K562 (cell line): Measurements from ENCODE around the gene C16orf89. TPM values are rescaled to one million over a fixed set of nuclear protein-coding genes. Genes with fewer than 3 reads are reported as not detected.
A peak's percentile ranks its signal among the peaks of the same experiment; 100 is the strongest.

Experiments used
- ATF1 ChIP-seq, 2 experiments: fragments of 450-650 bp in 1 of 2; IDR thresholded peaks; 2 replicates each; pipeline ENCODE4 v1.6.1; 2016; ENCODE audit warnings: missing compliant biosample characterization in 1 of 2, missing genetic modification characterization in 1 of 2
- ATF7 ChIP-seq: fragments of 450-650 bp; IDR thresholded peaks from 2 replicates; pipeline ENCODE4 v1.7.1; 2014; ENCODE audit warnings: mild to moderate bottlenecking, moderate library complexity
- BHLHE40 ChIP-seq: IDR thresholded peaks from 2 replicates; pipeline ENCODE4 v1.6.1; 2011; ENCODE audit warnings: low read length, improper control_type of control experiment
- CBX3 ChIP-seq, 2 experiments: IDR thresholded peaks; 1 replicate in 1 of 2; 2 replicates in 1 of 2; pipeline ENCODE4 v1.6.1; 2012; ENCODE audit warnings: inconsistent platforms in 2 of 2, low read length in 2 of 2, borderline replicate concordance in 1 of 2, control low read depth in 1 of 2
- DEAF1 ChIP-seq: fragments of 450-650 bp; formaldehyde crosslinking; IDR thresholded peaks from 2 replicates; pipeline ENCODE4 v1.4.0; 2020; ENCODE audit warnings: mild to moderate bottlenecking, moderate library complexity
- GABPB1 ChIP-seq: sonication (generic); formaldehyde crosslinking; IDR thresholded peaks from 2 replicates; pipeline ENCODE4 v1.8.0; 2022; ENCODE audit warnings: mild to moderate bottlenecking, missing genetic modification reagents
- GTF2A2 ChIP-seq: IDR thresholded peaks from 2 replicates; pipeline ENCODE4 v1.6.1; 2016; ENCODE audit warnings: mild to moderate bottlenecking, missing genetic modification characterization, missing compliant biosample characterization
- HMGXB4 ChIP-seq: sonication (generic); formaldehyde crosslinking; IDR thresholded peaks from 2 replicates; pipeline ENCODE4 v1.8.1; 2023; ENCODE audit warnings: mild to moderate bottlenecking, missing genetic modification reagents
- JUN ChIP-seq, 2 experiments: sonication (generic) in 1 of 2; formaldehyde crosslinking in 1 of 2; IDR thresholded peaks; 2 replicates each; pipeline versions ENCODE4 v1.6.1 to v1.8.0; 2012 to 2022; ENCODE audit warnings: borderline replicate concordance in 2 of 2, mild to moderate bottlenecking in 2 of 2, improper control_type of control experiment in 1 of 2, low read depth in 1 of 2, low read length in 1 of 2, missing genetic modification reagents in 1 of 2
- MBD2 ChIP-seq: sonication (generic); IDR thresholded peaks from 2 replicates; pipeline ENCODE4 v1.6.1; 2016; ENCODE audit warnings: low read depth, borderline replicate concordance
- MYC ChIP-seq, 2 experiments: fragments of 250-450 bp in 1 of 2; sonication (Bioruptor Pico) in 1 of 2; IDR thresholded peaks; 2 replicates each; pipeline versions ENCODE4 v1.5.1 to v1.6.1; 2012 to 2021; ENCODE audit warnings: low read depth in 2 of 2, borderline replicate concordance in 1 of 2, improper control_type of control experiment in 1 of 2, low read length in 1 of 2, mild to moderate bottlenecking in 1 of 2, moderate library complexity in 1 of 2
- NBN ChIP-seq: fragments of 450-650 bp; IDR thresholded peaks from 2 replicates; pipeline ENCODE4 v1.6.1; 2016; ENCODE audit warnings: low read depth, mild to moderate bottlenecking
- NFIC ChIP-seq: fragments of 450-650 bp; IDR thresholded peaks from 2 replicates; pipeline ENCODE4 v1.6.1; 2017; ENCODE audit warnings: mild to moderate bottlenecking, inconsistent platforms
- NR2C1 ChIP-seq, 2 experiments: fragments of 450-650 bp; IDR thresholded peaks; 2 replicates each; pipeline ENCODE4 v1.6.1; 2017; ENCODE audit warnings: mild to moderate bottlenecking in 2 of 2, antibody characterized with exemption in 1 of 2, inconsistent platforms in 1 of 2, missing compliant biosample characterization in 1 of 2, missing genetic modification characterization in 1 of 2
- PHF21A ChIP-seq: fragments of 450-650 bp; IDR thresholded peaks from 2 replicates; pipeline ENCODE4 v1.6.1; 2017; ENCODE audit warnings: low read depth, borderline replicate concordance
- POLR2B ChIP-seq: fragments of 450-650 bp; IDR thresholded peaks from 2 replicates; pipeline ENCODE4 v1.6.1; 2018; ENCODE audit warnings: low read depth; ENCODE audit not compliant: partially characterized antibody
- POLR2G ChIP-seq: fragments of 200-400 bp; formaldehyde crosslinking; IDR thresholded peaks from 2 replicates; pipeline ENCODE4 v1.6.1; 2017; ENCODE audit warnings: low read depth, mild to moderate bottlenecking, antibody characterized with exemption, low read length, moderate library complexity
- TFE3 ChIP-seq: fragments of 450-650 bp; formaldehyde crosslinking; IDR thresholded peaks from 2 replicates; pipeline ENCODE4 v1.4.0; 2020; ENCODE audit warnings: mild to moderate bottlenecking, mixed read lengths
- XRCC4 ChIP-seq: IDR thresholded peaks from one replicate; pipeline ENCODE4 v1.6.1; 2011; ENCODE audit not compliant: insufficient read depth, insufficient read length; ENCODE audit errors: extremely low read depth
- ZFP36 ChIP-seq: fragments of 150-350 bp; IDR thresholded peaks from 2 replicates; pipeline ENCODE4 v1.6.1; 2018; ENCODE audit warnings: low read length, low read depth; ENCODE audit not compliant: partially characterized antibody
- ZNF282 ChIP-seq: sonication (generic); formaldehyde crosslinking; IDR thresholded peaks from 2 replicates; pipeline ENCODE4 v1.8.1; 2023; ENCODE audit warnings: missing genetic modification reagents
- ZNF583 ChIP-seq: fragments of 250-450 bp; sonication (Bioruptor Pico); IDR thresholded peaks from 2 replicates; pipeline ENCODE4 v1.4.0; 2020
- polyA plus RNA-seq, 8 experiments: library from polyadenylated mRNA; depleted of rRNA in 4 of 8; stranded (reverse) in 5 of 8; unstranded in 3 of 8; fragments of >200 nt; fragmentation: Nextera tagmentation in 2 of 8; fragmentation: Illumina TruSeq in 1 of 8; extraction: Ambion mirVana in 2 of 8; extraction: Trizol in 1 of 8; gene quantifications; 2 replicates each; pipeline versions ENCODE4 v1.2.1 to v1.2.3, GENCODE V29; 2011 to 2014; ENCODE audit warnings: inconsistent platforms in 1 of 8, missing spikeins in 1 of 8
- total RNA-seq, 7 experiments: library from RNA; depleted of rRNA in 6 of 7; stranded (reverse); fragments of >200 nt in 6 of 7; fragmentation: Illumina TruSeq in 2 of 7; extraction: Trizol in 2 of 7; gene quantifications; 2 replicates each; pipeline versions ENCODE4 v1.2.1 to v1.2.3, GENCODE V29; 2011 to 2021; ENCODE audit warnings: low replicate concordance in 1 of 7

C16orf89 gene
- total and polyA plus RNA-seq, 9 of the 15 experiments (the other 6 are each of a cell fraction or from before 2014, with no cell fraction given) = not detected

- TF ChIP-seq TFE3 (CRISPR knock-in tag) (peak; percentile 100), CBX3 (IDR thresholded peaks at IDR 0.05; ENCODE audit: borderline replicate concordance in 1 of 2, low read length in 2 of 2) (peak in 1 of 2 experiments; percentile 67; a peak in 2 of 3 replicates), PHF21A (peak; percentile 36; the same call in 1 of the 2 replicates), MBD2 (peak; percentile 33; the same call in 1 of the 2 replicates), BHLHE40 (peak; percentile 97), ATF7 (no peak; the same call in 1 of the 2 replicates), ZFP36 (peak; percentile 72), JUN (IDR thresholded peaks at IDR 0.05; ENCODE audit: borderline replicate concordance, low read depth, low read length) (peak; percentile 34; the same call in 1 of the 2 replicates), JUN (CRISPR knock-in tag; IDR thresholded peaks at IDR 0.05; ENCODE audit: borderline replicate concordance) (no peak), GABPB1 (CRISPR knock-in tag) (peak; percentile 64), NFIC (peak; percentile 56), POLR2G (peak; percentile 98), NR2C1 (IDR thresholded peaks at IDR 0.05) (peak; percentile 26; the same call in 1 of the 2 replicates), NR2C1 (tag; IDR thresholded peaks at IDR 0.05) (no peak), POLR2B (peak; percentile 90), HMGXB4 (CRISPR knock-in tag) (peak; percentile 65; the same call in 1 of the 2 replicates), ATF1 (CRISPR knock-in tag; IDR thresholded peaks at IDR 0.05) (no peak), ATF1 (tag; IDR thresholded peaks at IDR 0.05) (peak; percentile 63), GTF2A2 (tag) (no peak), MYC (IDR thresholded peaks at IDR 0.05; ENCODE audit: low read depth, low read length) (peak; percentile 65; the same call in 1 of the 2 replicates), MYC (CRISPR knock-in tag; IDR thresholded peaks at IDR 0.05; ENCODE audit: borderline replicate concordance, low read depth) (peak; percentile 82; the same call in 1 of the 2 replicates), XRCC4 (no peak), ZNF583 (CRISPR knock-in tag) (0 out of 2 replicates have a peak, but pooled peaks have one; percentile 52), NBN (no peak), DEAF1 (peak; percentile 59), ZNF282 (CRISPR knock-in tag) (no peak)
Measured at GRCh38 chr16:5071681-5072333, 6.1 kb upstream of the C16orf89 start, which contains the start of gene ALG1 (continued).
